ENCODE results near the gene PON3. TPM values are rescaled to one million over a fixed set of nuclear protein-coding genes. Genes with fewer than 3 reads are reported as not detected.

PON3 gene
- total and polyA plus RNA-seq, 2 of the 13 experiments (the other 11 are each of a cell fraction or from before 2014, with no cell fraction given), result 23.6 to 37.8 TPM

- intact Hi-C loops (cut with micrococcal nuclease; ENCODE audit: unreplicated experiment), result no loop called here
- H3K36me3 ChIP-seq (replicated peaks in 1 of 2; ENCODE audit: control insufficient read depth in 1 of 2, insufficient read depth in 2 of 2, low read length in 2 of 2), result no peaks in the 10 kb centered on the region
- H3K4me3 ChIP-seq (replicated peaks in 1 of 3; ENCODE audit: insufficient read depth in 1 of 3, low read depth in 2 of 3, low read length in 3 of 3), result no peak overlapping the region
- ChIA-PET CTCF (ENCODE audit: low intra/inter-chr PET ratio, low total read pairs) (no interaction called here), POLR2A (no interaction called here)
- H3K4me2 ChIP-seq (ENCODE audit: low read depth, low read length), result peak overlapping the region; percentile 62
- FAIRE-seq (no peak), ATAC-seq (no peak), DNase-seq (ENCODE audit: low spot score) (no peak)
- H3K4me1 ChIP-seq (ENCODE audit: insufficient read depth, low read length), result peaks cover 28% of the 10 kb centered on the region
- in situ Hi-C loops (cut with HindIII; ENCODE audit: extremely low pct_ligation_motif_present, low pct_unique_long_range_greater_than_20kb), result no loop called here
- H4K20me1 ChIP-seq (ENCODE audit: insufficient read depth, low read length), result no peaks in the 10 kb centered on the region
- no peaks in the 10 kb centered on the region for H3K27me3 ChIP-seq (ENCODE audit: control insufficient read depth in 1 of 2, insufficient read depth in 2 of 2, low read length in 2 of 2)
- no peak overlapping the region for H2AFZ ChIP-seq (ENCODE audit: low read length)
- TF ChIP-seq ZNF143 (CRISPR knock-in tag; IDR thresholded peaks at IDR 0.05) (0 out of 2 replicates have a peak, but pooled peaks have one; percentile 20), ZNF333 (CRISPR knock-in tag; IDR thresholded peaks at IDR 0.05; ENCODE audit: borderline replicate concordance) (no peak)
- no peaks in the 10 kb centered on the region for H3K79me2 ChIP-seq (ENCODE audit: insufficient read depth, low read length)
- WGBS (ENCODE audit: low lambda C conversion rate), result 40% methylated on average over 2 of the region's 2 CpGs
- H3K9me3 ChIP-seq (ENCODE audit: low read length), result no peaks in the 10 kb centered on the region
- H3K27ac ChIP-seq (ENCODE audit: extremely low read length, insufficient read depth, low read length), result no peak overlapping the region
- BruUV-seq (replicated peaks), result no TSS peak
- H3K9ac ChIP-seq (ENCODE audit: insufficient read depth, low read depth, low read length), result no peak overlapping the region
Measured at GRCh38 chr7:95317546-95317945, 78.6 kb downstream of the PON3 start.

DNA sequence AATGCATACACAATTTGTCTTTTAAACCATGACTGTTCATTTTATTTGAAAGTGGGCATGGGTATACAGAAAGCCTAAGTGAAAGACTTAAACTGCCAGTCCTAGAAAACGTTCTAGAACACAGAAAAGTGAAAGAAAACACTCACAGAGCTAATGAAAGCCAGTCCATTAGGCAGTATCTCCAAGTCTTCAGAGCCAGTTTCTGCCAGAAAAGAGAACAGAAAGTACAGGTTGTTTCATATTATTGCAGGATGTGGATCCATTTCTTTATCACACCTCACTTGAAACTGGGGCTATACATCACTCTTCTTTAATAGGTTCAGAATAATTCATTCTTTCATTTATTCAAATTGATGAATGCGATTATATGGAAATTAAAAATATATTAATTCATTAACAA lies 79.6 kb downstream of the PON3 start:
- WGBS (ENCODE audit: low lambda C conversion rate), result 50% methylated on average over 2 of the region's 2 CpGs
- in situ Hi-C loops (cut with HindIII; ENCODE audit: extremely low pct_ligation_motif_present, low pct_unique_long_range_greater_than_20kb), result no loop called here
- no peak for ATAC-seq
- Histone ChIP-seq H3K27me3 (ENCODE audit: control insufficient read depth in 1 of 2, insufficient read depth in 2 of 2, low read length in 2 of 2) (no peaks in the 10 kb centered on the region), H3K36me3 (replicated peaks in 1 of 2; ENCODE audit: control insufficient read depth in 1 of 2, insufficient read depth in 2 of 2, low read length in 2 of 2) (no peaks in the 10 kb centered on the region), H2AFZ (ENCODE audit: low read length) (no peak overlapping the region), H3K9ac (ENCODE audit: insufficient read depth, low read depth, low read length) (no peak overlapping the region), H3K4me2 (ENCODE audit: low read depth, low read length) (no peak overlapping the region), H3K79me2 (ENCODE audit: insufficient read depth, low read length) (no peaks in the 10 kb centered on the region), H3K4me3 (replicated peaks in 1 of 3; ENCODE audit: insufficient read depth in 1 of 3, low read depth in 2 of 3, low read length in 3 of 3) (no peak overlapping the region), H3K9me3 (ENCODE audit: low read length) (no peaks in the 10 kb centered on the region), H3K4me1 (ENCODE audit: insufficient read depth, low read length) (peaks cover 27% of the 10 kb centered on the region), H4K20me1 (ENCODE audit: insufficient read depth, low read length) (no peaks in the 10 kb centered on the region), H3K27ac (ENCODE audit: extremely low read length, insufficient read depth, low read length) (no peak overlapping the region)
- BruUV-seq (replicated peaks), result no TSS peak
- intact Hi-C loops (cut with micrococcal nuclease; ENCODE audit: unreplicated experiment), result no loop called here
- TF ChIP-seq ZNF468 (CRISPR knock-in tag; IDR thresholded peaks at IDR 0.05), result no peak
- TF ChIP-seq SIN3B (IDR thresholded peaks at IDR 0.05; ENCODE audit: low read length), result no peak
- no peak for TF ChIP-seq FOXA3 (CRISPR knock-in tag; IDR thresholded peaks at IDR 0.05)
- TF ChIP-seq MIER2 (CRISPR knock-in tag; IDR thresholded peaks at IDR 0.05), result no peak
- no peak for TF ChIP-seq HNRNPH1 (optimal IDR thresholded peaks at IDR 0.05; ENCODE audit: low read depth, low read length)
- TF ChIP-seq SMAD3 (CRISPR knock-in tag; IDR thresholded peaks at IDR 0.05), result no peak
- TF ChIP-seq ZNF891 (CRISPR knock-in tag; IDR thresholded peaks at IDR 0.05), result no peak
- TF ChIP-seq ZNF446 (CRISPR knock-in tag; IDR thresholded peaks at IDR 0.05), result no peak
- ChIA-PET POLR2A (no interaction called here), CTCF (ENCODE audit: low intra/inter-chr PET ratio, low total read pairs) (no interaction called here)
- DNase-seq (ENCODE audit: low spot score), result no peak
- FAIRE-seq, result no peak

All from HepG2 (cell line).